ENCODE data around the gene PCOLCE2.
"Not testable (repeated sequence)": the region's sequence is repeated elsewhere in the genome, so short reads cannot be mapped to it uniquely, and the experiment has no call there.

PCOLCE2 gene

DNA sequence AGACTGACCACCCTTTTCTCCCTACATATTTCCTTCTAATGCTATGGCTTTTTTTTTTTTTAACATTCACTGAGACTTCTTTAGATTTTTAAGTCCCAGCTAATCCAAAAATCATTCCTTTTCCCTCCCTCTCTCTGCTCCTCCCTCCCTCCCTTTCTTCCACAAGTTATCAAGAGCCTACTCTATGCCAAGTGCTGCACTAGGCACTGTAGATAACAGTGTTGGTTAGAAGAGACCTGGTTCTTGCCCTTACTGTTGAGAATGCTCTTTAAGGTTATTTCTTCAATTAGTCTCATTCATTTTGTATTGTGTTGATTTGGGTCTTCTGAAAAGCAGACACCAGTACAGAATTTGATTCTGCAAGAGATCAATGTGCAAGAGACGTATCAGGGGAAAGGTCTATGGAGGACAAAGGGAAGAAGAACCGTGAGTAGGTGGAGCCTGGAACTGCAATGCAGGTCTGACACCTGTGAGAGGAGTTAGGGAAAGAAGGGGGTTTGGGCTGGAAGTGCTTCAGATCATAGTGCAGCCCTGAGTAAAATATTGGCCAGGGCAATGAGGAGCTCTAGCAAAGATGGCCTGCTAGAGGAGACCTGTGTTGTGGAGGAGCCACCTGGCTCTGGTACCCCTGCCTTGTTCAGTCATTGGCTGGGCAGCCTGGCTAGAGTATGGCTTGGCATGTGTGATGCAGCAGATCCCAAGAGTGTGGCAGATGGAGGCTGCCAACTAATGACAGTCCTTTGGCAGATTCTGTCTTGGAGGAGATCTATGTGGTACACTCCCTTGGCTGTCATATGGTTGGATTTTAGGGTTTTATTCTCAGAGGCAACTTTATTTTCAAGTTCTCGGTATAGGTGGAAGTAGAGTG, 9.7 kb upstream of the PCOLCE2 start:
- DNase-seq (ENCODE audit: low read depth): no peak

GRCh38 chr3:142897807-142898206, 8.9 kb upstream of the PCOLCE2 start:
- DNase-seq (ENCODE audit: low read depth): no peak

DNA sequence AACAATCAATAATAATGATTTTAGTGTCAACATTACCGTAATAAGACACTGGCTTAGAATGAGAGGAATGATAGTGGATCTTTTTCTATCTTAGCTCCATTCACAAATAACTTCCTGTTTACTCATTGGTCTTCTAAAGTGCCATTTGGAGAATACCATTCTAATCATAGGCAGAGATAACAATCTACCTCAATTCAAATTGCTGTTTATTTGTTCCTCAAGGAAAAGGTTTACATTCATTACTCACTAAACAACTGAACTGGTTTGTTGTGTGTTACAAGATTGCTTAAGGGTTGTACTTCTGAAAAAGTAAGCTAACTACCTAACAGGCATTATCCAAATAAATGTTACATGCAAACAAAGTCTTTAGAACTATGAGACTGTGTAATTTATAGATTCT, 8.1 kb upstream of the PCOLCE2 start:
- no peak for DNase-seq (ENCODE audit: low read depth)

- no peak for DNase-seq (ENCODE audit: low read depth)
Observed at GRCh38 chr3:142896201-142896755, 7.4 kb upstream of the PCOLCE2 start.

- no peak for DNase-seq (ENCODE audit: low read depth)
Observed at GRCh38 chr3:142894493-142894892, 5.6 kb upstream of the PCOLCE2 start.

- no peak for DNase-seq (ENCODE audit: low read depth)
Observed at GRCh38 chr3:142892714-142893113, 3.8 kb upstream of the PCOLCE2 start.

DNA sequence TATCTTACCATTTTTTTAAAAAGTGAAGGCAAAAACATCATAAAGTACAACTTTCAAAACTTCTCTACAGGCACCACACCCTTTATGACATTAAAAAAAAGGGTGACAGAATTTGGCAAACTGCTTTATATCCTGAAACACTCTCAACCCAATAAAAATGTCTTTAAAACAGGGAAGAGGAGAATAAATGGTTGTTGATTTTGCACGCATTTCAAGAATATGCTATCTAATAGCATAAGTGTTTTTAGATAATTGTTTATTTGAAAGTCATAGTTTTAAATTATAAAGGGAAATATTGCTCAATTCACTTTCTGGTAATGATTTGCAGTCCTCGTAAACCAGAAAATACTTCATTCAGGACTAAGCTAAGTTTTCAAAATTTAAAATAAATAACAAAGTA, 1.7 kb upstream of the PCOLCE2 start:
- DNase-seq (ENCODE audit: low read depth): no peak

- no peak for DNase-seq (ENCODE audit: low read depth)
Observed at GRCh38 chr3:142889212-142890014, 530 bp upstream of the PCOLCE2 start.

GRCh38 chr3:142888099-142888480, 793 bp downstream of the PCOLCE2 start:
- no peak for DNase-seq (ENCODE audit: low read depth)

DNA sequence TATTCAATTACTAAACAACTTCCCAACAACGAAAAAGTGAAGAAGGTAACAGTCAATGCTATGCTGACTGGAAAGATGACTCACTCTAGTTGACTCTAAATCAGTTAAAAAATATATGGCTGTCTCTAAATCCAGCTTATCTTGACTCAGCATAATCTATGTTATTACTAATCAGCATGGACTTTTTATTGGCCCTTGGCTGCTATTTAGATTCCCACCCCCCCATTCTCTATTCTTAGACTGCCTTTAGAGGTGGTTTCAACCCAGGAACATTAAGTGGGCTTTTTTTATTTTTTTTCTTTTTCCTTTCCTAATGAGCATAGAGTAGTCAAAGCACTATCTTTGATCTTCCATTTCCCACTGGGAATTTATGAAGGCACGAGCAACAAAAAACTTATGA, 1.9 kb downstream of the PCOLCE2 start:
- DNase-seq (ENCODE audit: low read depth): no peak

DNA sequence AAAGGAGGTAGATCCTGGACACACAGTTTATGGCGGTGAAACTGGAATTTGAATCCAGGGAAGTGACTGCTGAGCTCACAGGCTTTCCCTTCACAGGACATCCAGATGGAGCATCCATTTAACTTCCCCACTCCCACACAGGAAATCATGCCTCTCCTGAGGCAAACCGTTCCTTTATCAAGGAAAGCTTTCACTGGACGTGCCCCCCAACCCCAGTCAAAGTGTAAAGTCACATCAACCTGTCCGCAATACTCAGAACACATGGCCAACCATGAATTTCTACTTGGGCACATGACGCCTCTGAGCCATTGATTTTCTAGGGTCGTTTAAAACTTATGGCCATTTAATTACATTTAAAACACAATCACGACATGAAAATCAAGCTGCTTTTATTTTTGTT, 2.9 kb downstream of the PCOLCE2 start:
- no peak for DNase-seq (ENCODE audit: low read depth)

GRCh38 chr3:142884531-142884930, 4.4 kb downstream of the PCOLCE2 start:
- DNase-seq (ENCODE audit: low read depth): no peak

- DNase-seq (ENCODE audit: low read depth): not testable (repeated sequence)
Observed at GRCh38 chr3:142883534-142883933, 5.3 kb downstream of the PCOLCE2 start.

- DNase-seq (ENCODE audit: low read depth): no peak
Observed at GRCh38 chr3:142881445-142882224, 7.2 kb downstream of the PCOLCE2 start.

GRCh38 chr3:142878649-142879300, 10.1 kb downstream of the PCOLCE2 start:
- DNase-seq (ENCODE audit: low read depth): no peak

DNA sequence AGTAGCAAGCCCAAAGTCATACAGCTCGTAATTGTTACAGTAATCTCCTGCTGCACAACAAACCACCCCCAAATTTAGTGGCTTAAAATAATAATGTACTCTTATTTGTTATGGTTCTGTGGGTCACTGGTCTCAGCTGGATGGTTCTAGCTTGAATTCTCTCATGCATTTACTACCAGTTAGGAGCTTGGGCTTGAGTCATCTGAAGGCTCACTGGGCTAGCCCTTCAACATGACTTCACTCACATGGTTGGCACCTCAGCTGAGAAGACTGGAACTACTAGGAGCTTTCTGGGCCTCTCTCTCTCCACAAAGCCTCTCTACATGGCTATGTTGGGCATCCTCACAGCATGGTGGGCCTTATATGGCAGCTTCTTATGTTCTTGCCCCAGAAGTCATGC, 12.5 kb downstream of the PCOLCE2 start:
- DNase-seq (ENCODE audit: low read depth): no peak

DNA sequence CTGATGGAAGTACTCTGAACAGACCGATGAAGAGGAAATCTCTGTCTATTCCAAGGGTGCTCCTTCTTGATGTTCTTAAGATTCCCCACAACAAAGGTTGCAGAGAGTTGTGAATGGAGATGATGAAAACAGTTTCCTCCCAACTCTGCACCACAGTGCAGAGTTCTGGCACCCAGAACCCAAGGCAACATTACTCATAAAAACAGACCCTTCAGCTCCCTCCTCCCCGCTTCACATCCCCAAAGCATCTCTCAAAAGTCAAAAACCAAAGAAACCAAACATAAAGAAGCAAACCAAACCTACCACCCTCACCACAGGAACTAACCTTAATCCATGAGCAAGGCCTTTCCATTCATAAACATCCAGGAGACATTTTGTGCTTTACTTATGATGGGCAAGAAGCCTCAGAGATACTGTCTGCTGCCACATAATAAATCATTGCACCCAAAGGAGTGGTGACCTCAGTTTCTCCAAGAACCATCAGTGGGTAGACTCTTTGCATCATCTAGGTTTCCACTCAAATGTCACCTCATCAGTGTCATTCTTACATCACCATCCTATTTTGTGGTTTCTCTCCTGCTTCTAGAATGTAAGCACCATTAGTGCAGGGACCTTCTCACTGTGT, 13.2 kb downstream of the PCOLCE2 start:
- no peak for DNase-seq (ENCODE audit: low read depth)

GRCh38 chr3:142875099-142875498, 13.8 kb downstream of the PCOLCE2 start:
- no peak for DNase-seq (ENCODE audit: low read depth)

DNA sequence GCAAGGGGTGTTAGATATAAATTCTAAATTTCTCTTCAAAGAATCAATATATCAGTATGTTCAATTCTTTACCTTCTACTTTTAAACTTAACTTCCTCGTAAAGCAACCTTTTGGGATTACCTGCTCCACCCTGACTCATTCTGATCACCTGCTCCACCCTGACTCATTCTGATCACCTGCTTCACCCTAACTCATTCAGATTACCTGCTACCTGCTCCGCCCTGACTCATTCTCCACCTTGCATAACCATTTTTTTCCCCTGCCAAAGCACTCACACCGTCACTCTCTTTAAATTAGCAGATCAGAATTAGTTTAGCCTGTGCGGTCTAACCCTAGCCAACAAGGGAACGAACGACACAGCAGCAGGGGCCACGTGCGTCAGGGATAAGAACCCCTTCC, 20.5 kb downstream of the PCOLCE2 start:
- DNase-seq (ENCODE audit: low read depth): not testable (repeated sequence)

GRCh38 chr3:142866841-142867631, 21.8 kb downstream of the PCOLCE2 start:
- no peak for DNase-seq (ENCODE audit: low read depth)
